DOHH2 (cell line): ENCODE data around the gene INSR.

Experiments used
- CTCF ChIP-seq: fragments of 200-600 bp; sonication (generic); IDR thresholded peaks from one replicate; pipeline ENCODE4 v1.5.1; 2014; ENCODE audit warnings: antibody characterized with exemption, mild to moderate bottlenecking, low read depth, low read length; ENCODE audit not compliant: poor library complexity, severe bottlenecking
- EZH2phosphoT487 ChIP-seq: fragments of 200-600 bp; sonication (generic); IDR thresholded peaks from 2 replicates; pipeline ENCODE4 v1.6.1; 2017; ENCODE audit warnings: borderline replicate concordance, mild to moderate bottlenecking, antibody characterized with exemption, low read length, moderate library complexity, mixed read lengths

DNA sequence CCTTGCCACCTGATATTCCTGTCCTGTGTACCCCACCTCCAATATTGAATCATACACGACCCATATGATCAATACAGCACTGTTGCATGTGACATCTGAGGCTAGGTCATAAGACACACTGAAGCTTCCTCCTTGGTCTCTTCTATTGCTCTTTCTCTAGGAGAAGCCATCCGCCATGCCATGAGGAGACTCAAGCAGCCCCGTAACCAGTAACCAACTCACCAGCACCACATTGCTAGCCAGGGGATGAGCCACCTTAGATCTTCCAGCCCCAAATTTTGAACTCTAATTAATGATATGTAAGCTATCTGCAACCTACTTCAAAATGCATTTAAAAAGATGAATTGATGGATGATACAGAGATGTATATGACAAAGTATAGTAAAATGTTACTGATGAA, 196.1 kb downstream of the INSR start:
- TF ChIP-seq CTCF: no peak
- TF ChIP-seq EZH2phosphoT487: no peak
